ENCODE results near the gene ACSF3. TPM values are rescaled to one million over a fixed set of nuclear protein-coding genes. Genes with fewer than 3 reads are reported as not detected.
"Not testable (repeated sequence)": the region's sequence is repeated elsewhere in the genome, so short reads cannot be mapped to it uniquely, and the experiment has no call there.

ACSF3 gene
- total RNA-seq, 4 donors from 2014 or later = 94.6 to 120 (median 108) TPM

- no peaks in the 10 kb centered on the region for H3K9me3 ChIP-seq
These were observed 67.5 kb downstream of the ACSF3 start for GRCh38 chr16:89160977-89161701.

GRCh38 chr16:89161763-89162713 is 68.4 kb downstream of the ACSF3 start:
- no peak overlapping the region for H3K27ac ChIP-seq
- no peak for DNase-seq
- no peaks in the 10 kb centered on the region for H3K27me3 ChIP-seq
- peaks cover under 1 to 3% (median 1%) of the 10 kb centered on the region in 4 donors for H3K4me1 ChIP-seq
- H3K4me3 ChIP-seq = no peak overlapping the region
- no peak for TF ChIP-seq CTCF (IDR thresholded peaks at IDR 0.05)
- no peak for TF ChIP-seq POLR2A (IDR thresholded peaks at IDR 0.05)
- H3K9me3 ChIP-seq = no peaks in the 10 kb centered on the region
- H3K36me3 ChIP-seq = no peaks in the 10 kb centered on the region

More at GRCh38 chr16:89160977-89161701, 67.5 kb downstream of the ACSF3 start:
- Histone ChIP-seq H3K36me3 (no peaks in the 10 kb centered on the region), H3K27me3 (no peaks in the 10 kb centered on the region), H3K27ac (no peak overlapping the region), H3K4me1 (no peaks in the 10 kb centered on the region), H3K4me3 (no peak overlapping the region)
- TF ChIP-seq CTCF (IDR thresholded peaks at IDR 0.05) (no peak), POLR2A (IDR thresholded peaks at IDR 0.05) (no peak)
- DNase-seq = no peak

GRCh38 chr16:89163297-89163696 is 69.6 kb downstream of the ACSF3 start:
- no peaks in the 10 kb centered on the region for H3K36me3 ChIP-seq
- TF ChIP-seq POLR2A (IDR thresholded peaks at IDR 0.05) (no peak), CTCF (IDR thresholded peaks at IDR 0.05) (no peak)
- no peak overlapping the region for H3K4me3 ChIP-seq
- no peak for DNase-seq
- H3K27me3 ChIP-seq = no peaks in the 10 kb centered on the region
- no peaks in the 10 kb centered on the region for H3K9me3 ChIP-seq
- no peak overlapping the region for H3K27ac ChIP-seq
- H3K4me1 ChIP-seq = peaks cover 5 to 12% (median 8%) of the 10 kb centered on the region in 4 donors

- TF ChIP-seq CTCF (IDR thresholded peaks at IDR 0.05) (no peak), POLR2A (IDR thresholded peaks at IDR 0.05) (no peak)
- no peak overlapping the region for H3K27ac ChIP-seq
- H3K4me3 ChIP-seq = no peak overlapping the region
- H3K27me3 ChIP-seq = no peaks in the 10 kb centered on the region
- no peaks in the 10 kb centered on the region for H3K9me3 ChIP-seq
- no peaks in the 10 kb centered on the region for H3K36me3 ChIP-seq
- no peak for DNase-seq
- H3K4me1 ChIP-seq = peaks cover 5 to 12% (median 8%) of the 10 kb centered on the region in 4 donors
These were observed 70.8 kb downstream of the ACSF3 start for GRCh38 chr16:89164436-89164835.

- no peak overlapping the region for H3K27ac ChIP-seq
- no peaks in the 10 kb centered on the region for H3K27me3 ChIP-seq
- no peak for TF ChIP-seq POLR2A (IDR thresholded peaks at IDR 0.05)
- no peak for TF ChIP-seq CTCF (IDR thresholded peaks at IDR 0.05)
- DNase-seq = no peak
- H3K36me3 ChIP-seq = no peaks in the 10 kb centered on the region
- no peak overlapping the region for H3K4me3 ChIP-seq
- H3K9me3 ChIP-seq = no peaks in the 10 kb centered on the region
- peaks cover 5 to 12% (median 10%) of the 10 kb centered on the region in 4 donors for H3K4me1 ChIP-seq
These were observed 71.4 kb downstream of the ACSF3 start for GRCh38 chr16:89164847-89165680.

GRCh38 chr16:89165681-89165979 is 72.0 kb downstream of the ACSF3 start:
- peaks cover 5 to 18% (median 16%) of the 10 kb centered on the region in 4 donors for H3K4me1 ChIP-seq
- not testable (repeated sequence) for H3K4me3 ChIP-seq, H3K27ac ChIP-seq, H3K9me3 ChIP-seq, H3K27me3 ChIP-seq, H3K36me3 ChIP-seq, DNase-seq
